ENCODE results near the gene LIMK1.
A peak's percentile ranks its signal among the peaks of the same experiment; 100 is the strongest.

LIMK1 gene

DNA sequence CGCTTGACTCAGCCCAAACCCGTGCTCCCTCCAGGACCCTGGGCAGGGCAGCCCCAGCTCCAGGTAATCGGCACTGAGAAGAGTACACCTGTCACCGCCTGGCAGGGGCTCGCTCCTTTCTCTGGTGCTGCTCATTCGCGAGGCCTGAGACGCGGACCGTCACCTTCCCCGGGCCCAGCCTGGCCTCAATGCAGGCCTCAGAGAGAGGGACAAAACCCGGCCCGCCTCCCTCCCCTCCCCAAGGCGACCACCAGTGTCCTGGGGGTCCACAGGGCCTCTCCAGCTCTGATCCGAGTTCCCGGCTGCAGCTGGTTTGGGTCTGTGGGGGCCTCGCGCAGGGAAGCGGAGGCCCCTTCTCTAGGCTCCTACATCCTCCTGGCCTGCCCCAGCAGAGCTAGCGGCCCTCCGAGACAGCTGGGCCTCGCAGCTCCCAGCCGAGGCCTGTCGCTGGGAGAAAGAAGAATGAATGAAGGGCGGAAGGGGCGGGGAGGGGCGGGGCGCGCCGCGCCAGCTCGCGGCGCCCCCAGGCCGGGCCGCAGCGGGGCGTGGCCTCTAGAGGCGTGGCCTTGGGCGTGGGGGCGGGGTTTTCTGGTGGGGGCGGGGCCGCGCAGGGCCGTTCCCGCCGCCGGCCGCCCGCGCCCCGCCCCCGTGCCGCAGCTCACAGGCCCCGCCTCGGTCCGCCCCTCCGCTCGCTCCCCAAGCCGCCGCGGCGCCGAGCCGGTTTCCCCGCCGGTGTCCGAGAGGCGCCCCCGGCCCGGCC, at the start of gene LIMK1:
Gene LIMK1 (plus strand): TSS at position 688 of the 760 bp plus-strand sequence. CDS start 187 bp downstream, outside the sequence.
- DNase-seq (ENCODE audit: low read depth) = peak; percentile 64
- TF ChIP-seq, protein P1, sequence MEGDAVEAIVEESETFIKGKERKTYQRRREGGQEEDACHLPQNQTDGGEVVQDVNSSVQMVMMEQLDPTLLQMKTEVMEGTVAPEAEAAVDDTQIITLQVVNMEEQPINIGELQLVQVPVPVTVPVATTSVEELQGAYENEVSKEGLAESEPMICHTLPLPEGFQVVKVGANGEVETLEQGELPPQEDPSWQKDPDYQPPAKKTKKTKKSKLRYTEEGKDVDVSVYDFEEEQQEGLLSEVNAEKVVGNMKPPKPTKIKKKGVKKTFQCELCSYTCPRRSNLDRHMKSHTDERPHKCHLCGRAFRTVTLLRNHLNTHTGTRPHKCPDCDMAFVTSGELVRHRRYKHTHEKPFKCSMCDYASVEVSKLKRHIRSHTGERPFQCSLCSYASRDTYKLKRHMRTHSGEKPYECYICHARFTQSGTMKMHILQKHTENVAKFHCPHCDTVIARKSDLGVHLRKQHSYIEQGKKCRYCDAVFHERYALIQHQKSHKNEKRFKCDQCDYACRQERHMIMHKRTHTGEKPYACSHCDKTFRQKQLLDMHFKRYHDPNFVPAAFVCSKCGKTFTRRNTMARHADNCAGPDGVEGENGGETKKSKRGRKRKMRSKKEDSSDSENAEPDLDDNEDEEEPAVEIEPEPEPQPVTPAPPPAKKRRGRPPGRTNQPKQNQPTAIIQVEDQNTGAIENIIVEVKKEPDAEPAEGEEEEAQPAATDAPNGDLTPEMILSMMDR (conservative IDR thresholded peaks at IDR 0.05; ENCODE audit: low read length) = no peak
- peak within 1 kb of the TSS; percentile 69 for H3K4me3 ChIP-seq (ENCODE audit: low read length)

DNA sequence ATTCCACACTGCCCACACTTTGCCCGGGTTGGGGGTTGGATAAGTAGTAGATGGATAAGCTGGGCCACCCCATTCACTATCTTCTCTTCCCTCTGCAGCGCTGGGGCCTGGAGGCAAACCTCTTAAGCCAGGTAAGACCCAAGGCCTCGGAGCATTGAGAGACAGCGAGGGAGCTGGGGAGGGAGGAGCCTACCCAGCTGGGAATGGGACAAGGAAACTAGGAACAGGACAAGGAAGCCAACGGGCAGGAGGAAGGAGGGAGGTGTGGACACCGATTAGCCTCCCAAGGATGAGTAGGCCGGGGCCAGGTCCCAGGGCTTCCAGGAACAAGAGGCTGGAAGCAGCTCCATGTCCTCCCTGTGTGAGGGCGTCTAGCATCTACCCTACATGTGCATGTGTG, 46.0 kb upstream of the LIMK1 start:
- no peak for DNase-seq (ENCODE audit: low read depth)
- H3K4me3 ChIP-seq (ENCODE audit: low read length) = no peak overlapping the region
- TF ChIP-seq, protein P1 (conservative IDR thresholded peaks at IDR 0.05; ENCODE audit: low read length) = no peak

DNA sequence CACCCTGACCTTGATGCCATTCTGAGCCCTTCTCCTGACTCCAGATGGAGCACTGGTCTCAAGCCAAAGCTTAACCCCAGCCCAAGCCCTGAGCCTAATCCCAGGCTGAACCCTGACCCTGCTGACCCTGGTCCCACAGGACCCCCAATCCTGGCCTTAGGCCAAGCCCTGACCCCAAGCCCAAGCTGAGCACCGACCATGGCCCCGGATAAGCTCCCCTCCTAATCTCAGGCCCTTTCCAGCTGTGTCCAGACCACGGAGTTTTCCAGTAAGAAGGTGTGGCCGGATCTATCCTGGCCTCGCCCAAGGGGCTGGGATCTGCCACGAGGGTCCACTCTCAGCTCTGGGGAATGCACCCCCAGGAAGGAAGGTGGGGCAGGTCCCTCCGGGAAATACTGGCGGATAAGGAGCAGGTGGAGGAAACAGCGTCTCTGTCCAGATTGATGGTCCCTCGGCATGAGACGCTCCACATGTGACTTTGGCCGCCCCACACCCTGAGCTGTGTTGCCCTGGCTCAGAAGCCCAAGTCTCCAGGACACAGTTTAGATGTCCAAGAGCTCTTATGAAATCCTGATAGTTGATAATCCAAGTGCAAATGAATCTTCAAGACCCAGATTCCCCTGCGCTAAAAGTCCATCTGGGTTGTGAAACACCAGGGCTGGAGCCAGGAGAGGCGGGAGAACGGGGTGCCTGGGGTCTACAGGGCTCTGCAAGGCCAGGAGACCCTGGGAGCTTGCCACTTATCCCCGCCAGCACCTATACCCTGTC, 45.2 kb upstream of the LIMK1 start:
- no peak overlapping the region for H3K4me3 ChIP-seq (ENCODE audit: low read length)
- DNase-seq (ENCODE audit: low read depth) = no peak
- TF ChIP-seq, protein P1 (conservative IDR thresholded peaks at IDR 0.05; ENCODE audit: low read length) = no peak

DNA sequence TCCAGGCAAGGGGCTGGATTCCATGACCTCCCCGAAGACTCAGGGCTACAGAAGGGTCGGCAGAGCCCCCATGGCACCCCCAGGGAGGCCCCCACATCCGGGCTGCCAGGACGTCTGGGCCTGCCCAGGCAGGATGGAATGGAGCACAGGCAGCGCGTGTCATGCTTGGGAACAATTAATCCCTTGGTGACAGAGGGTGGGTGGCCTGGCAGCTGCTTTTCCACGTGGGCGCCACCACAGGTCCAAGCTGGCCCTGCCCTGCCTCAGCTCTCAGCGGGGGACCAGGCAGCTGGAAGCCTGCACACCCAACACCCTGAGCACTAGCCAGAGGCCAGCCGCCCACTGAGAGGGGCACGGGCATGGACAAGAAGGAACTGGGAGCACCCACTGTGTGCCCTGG, 44.3 kb upstream of the LIMK1 start:
- no peak overlapping the region for H3K4me3 ChIP-seq (ENCODE audit: low read length)
- TF ChIP-seq, protein P1 (conservative IDR thresholded peaks at IDR 0.05; ENCODE audit: low read length) = no peak
- no peak for DNase-seq (ENCODE audit: low read depth)

DNA sequence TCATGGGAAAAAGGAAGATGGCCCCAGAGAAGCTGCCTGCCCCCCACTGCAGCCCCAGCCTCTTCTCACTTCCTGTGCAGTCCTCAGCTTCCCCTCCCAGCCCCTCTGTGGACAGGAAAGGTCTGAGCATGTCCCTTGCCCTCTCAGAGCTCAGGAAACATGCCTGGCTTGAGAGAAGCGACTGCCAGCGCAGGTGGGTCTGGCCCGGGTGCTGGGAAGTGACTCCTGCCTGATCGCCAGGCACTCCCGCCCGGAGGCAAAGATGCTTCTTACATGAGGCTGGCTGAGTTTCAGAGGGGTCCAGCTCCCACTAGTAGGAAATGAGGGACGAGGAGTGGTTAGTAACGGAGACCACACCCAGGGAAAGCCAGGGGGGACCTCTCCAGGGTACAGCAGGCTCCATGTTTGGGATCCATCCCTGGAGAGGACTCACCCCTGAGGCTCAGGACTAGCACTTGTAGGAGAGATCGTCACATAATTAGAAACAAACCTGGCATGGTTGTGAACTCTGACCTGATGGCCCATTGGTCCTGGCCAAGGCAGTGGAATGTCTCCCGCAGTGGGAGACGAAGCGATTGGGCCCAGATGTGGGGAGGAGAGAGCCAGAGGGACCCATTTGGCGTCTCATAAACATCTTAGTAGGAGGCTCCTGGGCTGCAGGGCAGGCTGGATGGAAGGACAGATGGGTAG, 43.4 kb upstream of the LIMK1 start:
- TF ChIP-seq, protein P1 (conservative IDR thresholded peaks at IDR 0.05; ENCODE audit: low read length) = no peak
- peak; percentile 42 for DNase-seq (ENCODE audit: low read depth)
- H3K4me3 ChIP-seq (ENCODE audit: low read length) = no peak overlapping the region

DNA sequence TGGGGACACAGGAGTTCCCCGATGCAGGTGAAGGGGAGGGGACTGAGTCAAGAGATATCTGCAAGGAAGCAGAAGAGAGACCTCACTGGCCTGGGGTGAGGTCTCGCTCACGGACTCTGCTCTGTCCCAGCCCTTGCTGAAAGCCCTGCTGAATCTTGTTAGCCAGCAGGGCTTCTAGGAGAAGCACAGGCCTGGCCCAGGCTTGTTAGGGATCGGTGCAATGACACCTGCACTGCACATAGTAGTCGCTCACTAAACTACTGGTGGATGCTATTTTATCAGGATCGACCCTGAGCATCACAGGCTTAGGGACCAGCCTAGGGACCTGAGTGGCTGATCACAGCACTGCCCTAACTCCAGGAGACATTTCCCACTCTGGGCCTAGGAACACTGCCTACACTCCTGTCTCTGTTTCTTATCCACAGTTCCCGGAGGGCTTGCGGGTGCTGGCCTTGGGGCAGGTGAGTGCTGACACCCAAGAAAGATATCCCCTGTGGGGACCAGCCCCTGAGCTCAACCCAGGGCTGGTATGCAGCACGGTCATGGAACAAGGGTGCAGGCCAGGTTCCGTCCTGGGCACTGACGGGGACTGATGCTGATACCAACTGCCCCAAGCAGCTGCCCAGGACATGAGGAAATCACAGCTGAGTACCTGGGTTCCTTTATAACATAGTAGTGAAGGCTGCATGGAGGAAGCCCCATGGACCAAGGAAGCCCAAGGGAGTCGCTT, 42.6 kb upstream of the LIMK1 start:
- no peak for DNase-seq (ENCODE audit: low read depth)
- TF ChIP-seq, protein P1 (conservative IDR thresholded peaks at IDR 0.05; ENCODE audit: low read length) = no peak

More for the DNA sequence above, 42.6 kb upstream of the LIMK1 start:
- no peak overlapping the region for H3K4me3 ChIP-seq (ENCODE audit: low read length)

All from AG10803 (cell line).